Neural progenitor cell (in vitro differentiated cells): ENCODE results near the gene HCCS. TPM values are rescaled to one million over a fixed set of nuclear protein-coding genes. Genes with fewer than 3 reads are reported as not detected.

Source experiments
- DNase-seq: peaks from one replicate; pipeline ENCODE4 v3.0.0-alpha.2; 2016; ENCODE audit warnings: low spot score
- H2AFZ ChIP-seq: fragments of 200-600 bp; sonication (generic); replicated peaks from 2 replicates; pipeline ENCODE4 v1.6.1; 2016; ENCODE audit warnings: antibody characterized with exemption
- H3F3A ChIP-seq: fragments of 200-600 bp; sonication (generic); 2 replicates; pipeline ENCODE4 v1.6.1; 2016; ENCODE audit warnings: antibody characterized with exemption, low read depth
- H3K27ac ChIP-seq: fragments of 200-600 bp; sonication (generic); 2 replicates; pipeline ENCODE4 v1.5.1; 2016; ENCODE audit warnings: mild to moderate bottlenecking
- H3K27me3 ChIP-seq: fragments of 200-600 bp; sonication (generic); 2 replicates; pipeline ENCODE4 v1.6.1; 2016; ENCODE audit warnings: mild to moderate bottlenecking, moderate library complexity
- H3K36me3 ChIP-seq: fragments of 200-600 bp; sonication (generic); 2 replicates; pipeline ENCODE4 v1.5.1; 2016
- H3K4me1 ChIP-seq: fragments of 200-600 bp; sonication (generic); 2 replicates; pipeline ENCODE4 v1.6.1; 2016; ENCODE audit warnings: mixed run types
- H3K4me2 ChIP-seq: fragments of 200-600 bp; sonication (generic); 2 replicates; pipeline ENCODE4 v1.6.1; 2016
- H3K4me3 ChIP-seq: fragments of 200-600 bp; sonication (generic); 2 replicates; pipeline ENCODE4 v1.5.1; 2016
- H3K79me2 ChIP-seq: fragments of 200-600 bp; sonication (generic); 2 replicates; pipeline ENCODE4 v1.6.1; 2016; ENCODE audit warnings: low read depth
- H3K9ac ChIP-seq: fragments of 200-600 bp; sonication (generic); 2 replicates; pipeline ENCODE4 v1.6.1; 2016
- H3K9me3 ChIP-seq: fragments of 200-600 bp; sonication (generic); 2 replicates; pipeline ENCODE4 v1.5.1; 2016; ENCODE audit warnings: low read depth
- H4K20me1 ChIP-seq: fragments of 200-600 bp; sonication (generic); 2 replicates; pipeline ENCODE4 v1.6.1; 2016; ENCODE audit warnings: low read depth
- H3K27ac Mint-ChIP-seq: 3 replicates; pipeline ENCODE4 v1.8.0; 2021; ENCODE audit warnings: mixed read lengths
- H3K27me3 Mint-ChIP-seq: 2 replicates; pipeline ENCODE4 v1.8.0; 2022; ENCODE audit warnings: low read depth, mild to moderate bottlenecking, inconsistent platforms, moderate library complexity, mixed read lengths; ENCODE audit not compliant: insufficient read depth
- H3K36me3 Mint-ChIP-seq: 3 replicates; pipeline ENCODE4 v1.8.0; 2021; ENCODE audit warnings: mixed read lengths
- H3K4me1 Mint-ChIP-seq: 3 replicates; pipeline ENCODE4 v1.8.0; 2021; ENCODE audit warnings: mixed read lengths
- H3K4me3 Mint-ChIP-seq: 3 replicates; pipeline ENCODE4 v1.8.0; 2021; ENCODE audit warnings: mild to moderate bottlenecking, moderate library complexity, mixed read lengths
- H3K9me3 Mint-ChIP-seq: 3 replicates; pipeline ENCODE4 v1.8.0; 2020; ENCODE audit warnings: mixed read lengths
- EZH2 ChIP-seq: fragments of 200-600 bp; sonication (generic); IDR thresholded peaks from 2 replicates; pipeline ENCODE4 v1.6.1; 2017; ENCODE audit warnings: antibody characterized with exemption, mild to moderate bottlenecking, moderate library complexity
- EZH2phosphoT487 ChIP-seq: fragments of 200-600 bp; sonication (generic); IDR thresholded peaks from 2 replicates; pipeline ENCODE4 v1.6.1; 2017; ENCODE audit warnings: antibody characterized with exemption
- total RNA-seq: library from RNA; depleted of rRNA; stranded (reverse); fragments of >200 nt; gene quantifications from 2 replicates; pipeline ENCODE4 v1.2.3, GENCODE V29; 2015; ENCODE audit warnings: low replicate concordance
- TF ChIP-seq, protein P1 (sequence below): fragments of 200-600 bp; sonication (generic); IDR thresholded peaks from 2 replicates; pipeline ENCODE4 v1.5.1; 2017; ENCODE audit warnings: antibody characterized with exemption, mild to moderate bottlenecking

HCCS gene
- total RNA-seq = 14.8 and 19.8 TPM in 2 replicates

DNA sequence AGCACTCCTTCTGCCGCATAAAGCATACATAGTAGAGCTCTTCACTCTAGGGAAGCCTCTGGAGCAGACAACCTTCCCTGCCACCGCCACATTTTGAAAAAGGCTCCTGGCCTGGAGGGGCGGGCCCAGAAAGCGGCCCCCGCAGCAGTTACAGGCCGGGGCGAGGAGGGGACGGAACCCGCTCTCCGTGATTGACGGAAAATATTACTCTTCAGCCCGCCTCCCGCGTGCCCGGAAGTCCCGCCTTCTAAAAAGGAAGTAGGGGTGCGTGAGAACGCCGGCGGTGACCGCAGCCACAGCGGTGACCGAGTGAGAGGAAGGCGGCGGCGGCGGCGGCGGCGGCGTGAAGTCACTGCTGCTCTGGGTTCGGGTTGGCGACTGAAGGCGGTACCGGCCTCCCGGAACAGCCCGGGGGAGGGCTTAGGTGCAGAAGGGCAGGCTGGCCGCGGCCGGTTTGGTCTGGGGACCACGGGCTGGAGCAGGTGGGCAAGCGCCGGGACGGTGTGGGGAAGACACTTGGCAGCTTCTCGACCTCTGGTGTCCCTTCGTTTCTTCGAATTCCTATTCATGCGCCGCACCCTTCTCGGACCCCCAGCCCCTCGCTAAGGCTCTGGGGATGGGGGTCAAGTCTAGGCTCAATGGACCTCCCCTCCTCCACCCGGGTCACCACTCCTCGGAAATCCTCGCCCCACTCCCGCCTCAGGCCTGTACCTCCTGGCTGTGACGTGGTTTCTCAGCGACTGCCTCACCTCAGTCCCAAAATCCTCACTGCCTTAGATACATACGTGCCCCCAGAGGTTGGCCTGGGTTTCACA, at the start of gene HCCS:
Gene HCCS (plus strand): TSS at position 296 of the 815 bp plus-strand sequence. CDS start 729 bp downstream, outside the sequence.
- H3F3A ChIP-seq = no peaks in the 10 kb centered on the region
- H3K27me3 ChIP-seq = no peaks in the 10 kb centered on the region
- H3K9me3 ChIP-seq = no peaks in the 10 kb centered on the region
- H2AFZ ChIP-seq = peak within 1 kb of the TSS; percentile 46
- peak within 1 kb of the TSS; percentile 83 for H3K9ac ChIP-seq
- H3K36me3 ChIP-seq = no peaks in the 10 kb centered on the region
- peak; percentile 83 for DNase-seq
- peak within 1 kb of the TSS; percentile 65 for H3K4me3 ChIP-seq
- peaks cover 7% of the 10 kb centered on the region for H4K20me1 ChIP-seq
- Mint-ChIP-seq H3K9me3 (peaks cover 3% of the 10 kb centered on the region), H3K36me3 (peaks cover 6% of the 10 kb centered on the region), H3K27me3 (peaks cover 3% of the 10 kb centered on the region), H3K4me1 (peaks cover 3% of the 10 kb centered on the region), H3K4me3 (no peak within 1 kb of the TSS), H3K27ac (peak within 1 kb of the TSS; percentile 55)
- TF ChIP-seq EZH2phosphoT487 (no peak), EZH2 (no peak)
- TF ChIP-seq, protein P1, sequence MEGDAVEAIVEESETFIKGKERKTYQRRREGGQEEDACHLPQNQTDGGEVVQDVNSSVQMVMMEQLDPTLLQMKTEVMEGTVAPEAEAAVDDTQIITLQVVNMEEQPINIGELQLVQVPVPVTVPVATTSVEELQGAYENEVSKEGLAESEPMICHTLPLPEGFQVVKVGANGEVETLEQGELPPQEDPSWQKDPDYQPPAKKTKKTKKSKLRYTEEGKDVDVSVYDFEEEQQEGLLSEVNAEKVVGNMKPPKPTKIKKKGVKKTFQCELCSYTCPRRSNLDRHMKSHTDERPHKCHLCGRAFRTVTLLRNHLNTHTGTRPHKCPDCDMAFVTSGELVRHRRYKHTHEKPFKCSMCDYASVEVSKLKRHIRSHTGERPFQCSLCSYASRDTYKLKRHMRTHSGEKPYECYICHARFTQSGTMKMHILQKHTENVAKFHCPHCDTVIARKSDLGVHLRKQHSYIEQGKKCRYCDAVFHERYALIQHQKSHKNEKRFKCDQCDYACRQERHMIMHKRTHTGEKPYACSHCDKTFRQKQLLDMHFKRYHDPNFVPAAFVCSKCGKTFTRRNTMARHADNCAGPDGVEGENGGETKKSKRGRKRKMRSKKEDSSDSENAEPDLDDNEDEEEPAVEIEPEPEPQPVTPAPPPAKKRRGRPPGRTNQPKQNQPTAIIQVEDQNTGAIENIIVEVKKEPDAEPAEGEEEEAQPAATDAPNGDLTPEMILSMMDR = no peak
- no peaks in the 10 kb centered on the region for H3K4me1 ChIP-seq
- peaks cover 30% of the 10 kb centered on the region for H3K79me2 ChIP-seq
- H3K27ac ChIP-seq = no peak within 1 kb of the TSS
- peak within 1 kb of the TSS; percentile 72 for H3K4me2 ChIP-seq

DNA sequence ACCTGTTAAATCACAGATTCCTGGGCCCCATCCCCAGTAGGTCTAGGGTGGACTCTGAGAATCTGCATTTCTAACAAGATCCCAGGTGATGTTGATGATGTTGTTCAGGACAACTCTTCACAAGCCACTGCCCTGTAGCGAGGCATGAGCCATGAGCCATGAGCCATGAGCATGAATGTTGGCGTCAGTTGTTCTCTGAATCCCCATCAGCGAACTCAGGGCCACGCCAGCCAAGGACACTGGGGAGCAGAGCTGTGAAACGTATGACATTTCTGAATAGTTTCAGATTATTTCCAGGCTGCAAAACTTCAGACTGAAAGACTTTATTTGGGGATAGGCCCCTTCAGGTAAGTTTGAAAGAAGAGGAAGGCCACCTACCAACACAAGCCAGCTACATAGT, 46.9 kb upstream of the HCCS start:
- Histone ChIP-seq H3F3A (no peaks in the 10 kb centered on the region), H3K4me3 (no peak overlapping the region), H3K4me1 (no peaks in the 10 kb centered on the region), H3K79me2 (no peaks in the 10 kb centered on the region), H3K36me3 (no peaks in the 10 kb centered on the region), H3K9me3 (no peaks in the 10 kb centered on the region), H3K27me3 (no peaks in the 10 kb centered on the region), H4K20me1 (no peaks in the 10 kb centered on the region), H2AFZ (no peak overlapping the region), H3K27ac (no peak overlapping the region), H3K9ac (no peak overlapping the region), H3K4me2 (no peak overlapping the region)
- no peak for TF ChIP-seq EZH2phosphoT487
- TF ChIP-seq, protein P1 = no peak
- no peak for TF ChIP-seq EZH2
- no peaks in the 10 kb centered on the region for H3K27me3 Mint-ChIP-seq
- DNase-seq = no peak
- no peak overlapping the region for H3K4me3 Mint-ChIP-seq
- H3K4me1 Mint-ChIP-seq = no peaks in the 10 kb centered on the region
- no peak overlapping the region for H3K27ac Mint-ChIP-seq
- H3K9me3 Mint-ChIP-seq = peaks cover 4% of the 10 kb centered on the region
- H3K36me3 Mint-ChIP-seq = no peaks in the 10 kb centered on the region

DNA sequence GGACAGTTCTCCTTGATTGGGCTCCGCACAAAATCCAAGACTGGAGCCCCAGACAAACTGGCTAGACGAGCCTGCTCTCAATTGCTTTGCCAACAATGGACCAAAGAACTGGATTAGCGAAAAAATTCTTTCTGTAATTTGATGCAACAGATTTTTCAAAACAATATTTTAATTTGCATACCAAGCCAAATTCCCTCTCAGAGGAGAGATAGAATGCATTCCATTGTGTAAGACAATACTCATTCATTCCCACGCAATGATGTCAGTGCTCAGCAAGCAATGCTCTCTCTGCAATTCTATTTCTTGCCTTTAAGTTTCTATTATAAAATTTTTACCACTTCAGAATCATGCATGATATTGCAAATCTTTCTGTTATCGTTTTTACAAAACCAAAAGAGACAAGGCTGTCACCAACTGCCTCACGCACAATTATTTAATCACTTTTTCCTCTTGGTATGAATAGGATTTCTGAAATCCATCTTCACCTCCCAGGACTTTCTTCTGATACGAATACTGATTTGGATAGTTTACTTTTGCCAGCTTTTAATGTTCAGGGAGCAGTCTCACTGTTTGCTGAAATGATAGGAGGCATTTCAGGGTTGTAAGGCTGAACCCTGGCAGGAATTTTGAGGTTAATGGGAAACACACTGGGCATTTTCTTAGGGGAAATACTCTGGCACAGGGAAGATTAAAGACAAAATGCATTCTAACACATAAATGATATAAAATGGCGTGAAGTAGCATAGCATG, 46.1 kb upstream of the HCCS start:
- no peaks in the 10 kb centered on the region for H3K4me1 ChIP-seq
- H3K79me2 ChIP-seq = no peaks in the 10 kb centered on the region
- H3K27me3 ChIP-seq = no peaks in the 10 kb centered on the region
- Mint-ChIP-seq H3K4me1 (no peaks in the 10 kb centered on the region), H3K36me3 (no peaks in the 10 kb centered on the region), H3K9me3 (peaks cover 3% of the 10 kb centered on the region), H3K4me3 (no peak overlapping the region), H3K27me3 (no peaks in the 10 kb centered on the region), H3K27ac (no peak overlapping the region)
- no peak for TF ChIP-seq EZH2phosphoT487
- no peak for TF ChIP-seq EZH2
- TF ChIP-seq, protein P1 = no peak
- H3K36me3 ChIP-seq = no peaks in the 10 kb centered on the region
- H3K4me2 ChIP-seq = no peak overlapping the region
- H4K20me1 ChIP-seq = no peaks in the 10 kb centered on the region
- no peak overlapping the region for H3K27ac ChIP-seq
- DNase-seq = no peak
- H2AFZ ChIP-seq = no peak overlapping the region
- H3K4me3 ChIP-seq = no peak overlapping the region
- no peaks in the 10 kb centered on the region for H3K9me3 ChIP-seq
- H3K9ac ChIP-seq = no peak overlapping the region
- H3F3A ChIP-seq = no peaks in the 10 kb centered on the region
